Parathyroid adenoma (tissue), 2 donors: ENCODE measurements around the gene CRTAP.

Experiments used
- H2AFZ ChIP-seq: fragments of 300-600 bp; sonication (generic); one replicate; pipeline ENCODE4 v1.7.0; 2017; ENCODE audit warnings: antibody characterized with exemption, mild to moderate bottlenecking
- H3K27ac ChIP-seq: fragments of 300-600 bp; sonication (generic); one replicate; pipeline ENCODE4 v1.7.0; 2017
- H3K27me3 ChIP-seq: fragments of 300-600 bp; sonication (generic); one replicate; pipeline ENCODE4 v1.7.0; 2017; ENCODE audit warnings: low read length; ENCODE audit not compliant: control insufficient read depth, insufficient read depth
- H3K36me3 ChIP-seq: fragments of 300-600 bp; sonication (generic); one replicate; pipeline ENCODE4 v1.7.0; 2017; ENCODE audit warnings: low read length; ENCODE audit not compliant: control insufficient read depth, insufficient read depth
- H3K4me1 ChIP-seq: fragments of 300-600 bp; sonication (generic); one replicate; pipeline ENCODE4 v1.7.0; 2017; ENCODE audit warnings: control low read depth
- H3K4me2 ChIP-seq: fragments of 300-600 bp; sonication (generic); one replicate; pipeline ENCODE4 v1.7.0; 2017; ENCODE audit warnings: low read length
- H3K4me3 ChIP-seq: fragments of 300-600 bp; sonication (generic); one replicate; pipeline ENCODE4 v1.7.0; 2017; ENCODE audit warnings: low read depth, low read length
- H3K79me2 ChIP-seq: fragments of 300-600 bp; sonication (generic); one replicate; pipeline ENCODE4 v1.7.0; 2017; ENCODE audit warnings: control low read depth
- H3K9ac ChIP-seq: fragments of 300-600 bp; sonication (generic); one replicate; pipeline ENCODE4 v1.7.0; 2017; ENCODE audit warnings: mild to moderate bottlenecking
- H3K9me3 ChIP-seq: fragments of 300-600 bp; sonication (generic); one replicate; pipeline ENCODE4 v1.7.0; 2017; ENCODE audit warnings: low read length; ENCODE audit not compliant: control insufficient read depth
- CTCF ChIP-seq: fragments of 300-600 bp; sonication (generic); IDR thresholded peaks from one replicate; pipeline ENCODE4 v1.7.0; 2017; ENCODE audit warnings: antibody characterized with exemption, mild to moderate bottlenecking
- donor health status: primary hyperparathyroidism.

Gene CRTAP

GRCh38 chr3:33149342-33149741 lies 35.5 kb downstream of the CRTAP start:
- Histone ChIP-seq H3K79me2 (no peaks in the 10 kb centered on the region), H3K4me2 (no peak overlapping the region), H2AFZ (no peak overlapping the region), H3K4me3 (no peak overlapping the region), H3K27ac (no peak overlapping the region), H3K9me3 (no peaks in the 10 kb centered on the region), H3K9ac (no peak overlapping the region), H3K27me3 (no peaks in the 10 kb centered on the region), H3K4me1 (no peaks in the 10 kb centered on the region), H3K36me3 (no peaks in the 10 kb centered on the region)
- TF ChIP-seq CTCF = no peak

GRCh38 chr3:33152363-33153360 lies 38.8 kb downstream of the CRTAP start:
- Histone ChIP-seq H3K36me3 (no peaks in the 10 kb centered on the region), H3K27ac (no peak overlapping the region), H3K9me3 (no peaks in the 10 kb centered on the region), H3K4me1 (no peaks in the 10 kb centered on the region), H2AFZ (no peak overlapping the region), H3K4me2 (no peak overlapping the region), H3K27me3 (no peaks in the 10 kb centered on the region), H3K79me2 (no peaks in the 10 kb centered on the region), H3K9ac (no peak overlapping the region), H3K4me3 (no peak overlapping the region)
- no peak for TF ChIP-seq CTCF

- no peak for TF ChIP-seq CTCF
- no peaks in the 10 kb centered on the region for H3K27me3 ChIP-seq
- no peak overlapping the region for H2AFZ ChIP-seq
- no peak overlapping the region for H3K9ac ChIP-seq
- H3K4me2 ChIP-seq = no peak overlapping the region
- no peak overlapping the region for H3K4me3 ChIP-seq
- no peak overlapping the region for H3K27ac ChIP-seq
- H3K36me3 ChIP-seq = no peaks in the 10 kb centered on the region
- no peaks in the 10 kb centered on the region for H3K79me2 ChIP-seq
- no peaks in the 10 kb centered on the region for H3K4me1 ChIP-seq
- no peaks in the 10 kb centered on the region for H3K9me3 ChIP-seq
These were observed 40.0 kb downstream of the CRTAP start for GRCh38 chr3:33153782-33154181.

- no peak overlapping the region for H3K4me2 ChIP-seq
- no peak overlapping the region for H3K27ac ChIP-seq
- H3K4me3 ChIP-seq = no peak overlapping the region
- no peak overlapping the region for H2AFZ ChIP-seq
- H3K27me3 ChIP-seq = no peaks in the 10 kb centered on the region
- no peaks in the 10 kb centered on the region for H3K36me3 ChIP-seq
- no peaks in the 10 kb centered on the region for H3K79me2 ChIP-seq
- no peaks in the 10 kb centered on the region for H3K9me3 ChIP-seq
- no peaks in the 10 kb centered on the region for H3K4me1 ChIP-seq
- TF ChIP-seq CTCF = no peak
- H3K9ac ChIP-seq = no peak overlapping the region
These were observed 41.5 kb downstream of the CRTAP start for GRCh38 chr3:33155301-33155700.
